Measurements from ENCODE around the gene ZSCAN21. TPM values are rescaled to one million over a fixed set of nuclear protein-coding genes. Genes with fewer than 3 reads are reported as not detected.

ZSCAN21 gene
- total RNA-seq, 1 donor from 2014 or later = 11.5 TPM

- Histone ChIP-seq H3K4me1 (ENCODE audit: control insufficient read depth in 3 of 3, insufficient read depth in 3 of 3, low read length in 3 of 3) (peaks cover 6 to 10% (median 8%) of the 10 kb centered on the region in 3 donors), H3K4me3 (ENCODE audit: low read length in 3 of 3) (no peak overlapping the region), H3K9ac (ENCODE audit: low read depth in 1 of 3, low read length in 3 of 3) (no peak overlapping the region), H3K27me3 (ENCODE audit: control insufficient read depth in 3 of 3, insufficient read depth in 3 of 3, low read length in 3 of 3) (no peaks in the 10 kb centered on the region), H3K9me3 (ENCODE audit: control insufficient read depth in 3 of 3, low read length in 3 of 3) (no peaks in the 10 kb centered on the region), H3K36me3 (ENCODE audit: control insufficient read depth in 3 of 3, insufficient read depth in 3 of 3, low read length in 3 of 3) (peaks cover 39 to 54% (median 46%) of the 10 kb centered on the region in 3 donors), H3K27ac (ENCODE audit: low read depth, low read length) (no peak overlapping the region)
Observed at GRCh38 chr7:100105534-100105933, 56.0 kb downstream of the ZSCAN21 start.

DNA sequence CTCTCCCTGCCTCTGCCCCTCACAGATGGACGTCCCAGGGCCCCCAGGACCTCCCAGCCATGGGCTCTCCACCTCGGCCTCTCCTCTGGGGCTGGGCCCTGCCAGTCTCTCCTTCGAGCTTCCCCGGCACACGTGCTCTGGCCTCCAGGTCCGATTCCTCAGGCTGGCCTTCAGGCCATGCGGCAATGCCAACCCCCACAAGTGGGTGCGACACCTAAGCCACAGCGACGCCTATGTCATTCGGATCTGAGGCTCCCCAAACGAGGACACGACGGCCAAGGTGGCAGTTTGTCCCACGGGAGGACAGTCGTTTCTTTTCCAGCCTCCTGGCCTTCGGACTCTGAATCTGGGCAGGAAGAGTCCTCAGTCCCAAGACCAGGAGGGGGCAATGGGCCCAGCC lies 57.1 kb downstream of the ZSCAN21 start:
- Histone ChIP-seq H3K4me1 (ENCODE audit: control insufficient read depth in 3 of 3, insufficient read depth in 3 of 3, low read length in 3 of 3) (peaks cover 6 to 8% (median 7%) of the 10 kb centered on the region in 3 donors), H3K36me3 (ENCODE audit: control insufficient read depth in 3 of 3, insufficient read depth in 3 of 3, low read length in 3 of 3) (peaks cover 47 to 63% (median 55%) of the 10 kb centered on the region in 3 donors), H3K9me3 (ENCODE audit: control insufficient read depth in 3 of 3, low read length in 3 of 3) (no peaks in the 10 kb centered on the region), H3K4me3 (ENCODE audit: low read length in 3 of 3) (no peak overlapping the region), H3K27ac (ENCODE audit: low read depth, low read length) (no peak overlapping the region), H3K27me3 (ENCODE audit: control insufficient read depth in 3 of 3, insufficient read depth in 3 of 3, low read length in 3 of 3) (no peaks in the 10 kb centered on the region), H3K9ac (ENCODE audit: low read depth in 1 of 3, low read length in 3 of 3) (no peak overlapping the region)

DNA sequence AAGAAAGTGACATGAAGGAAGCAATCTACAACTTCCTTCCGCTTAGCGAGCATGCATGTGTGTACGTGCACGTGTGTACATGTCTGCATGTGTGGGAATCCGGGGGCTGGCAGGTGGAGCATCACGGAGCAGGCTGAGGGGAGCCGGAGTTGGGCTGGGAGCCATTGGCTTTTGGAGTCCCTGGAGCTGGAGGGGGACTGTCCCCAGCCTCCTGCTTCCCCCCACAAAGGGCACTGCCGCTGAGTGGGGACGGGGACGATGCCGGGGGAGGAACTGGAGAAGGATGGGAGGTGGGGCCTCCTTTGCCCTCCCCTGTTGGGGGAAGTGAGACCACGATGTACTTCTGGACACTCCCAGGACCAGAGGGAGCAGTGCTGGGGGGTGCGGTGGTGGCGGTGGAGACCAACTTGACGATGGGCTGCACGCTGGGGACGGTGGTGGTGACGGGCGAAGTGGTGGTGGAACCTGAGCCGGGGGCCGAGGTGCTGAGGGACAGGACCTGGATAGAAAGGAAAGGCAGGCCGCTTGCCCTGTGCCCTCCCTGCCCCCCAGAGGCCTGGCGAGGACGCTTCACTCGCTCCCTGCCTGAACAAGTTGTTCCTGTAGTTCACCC lies 57.7 kb downstream of the ZSCAN21 start:
- Histone ChIP-seq H3K9ac (ENCODE audit: low read depth in 1 of 3, low read length in 3 of 3) (no peak overlapping the region), H3K9me3 (ENCODE audit: control insufficient read depth in 3 of 3, low read length in 3 of 3) (no peaks in the 10 kb centered on the region), H3K27me3 (ENCODE audit: control insufficient read depth in 3 of 3, insufficient read depth in 3 of 3, low read length in 3 of 3) (no peaks in the 10 kb centered on the region), H3K4me1 (ENCODE audit: control insufficient read depth in 3 of 3, insufficient read depth in 3 of 3, low read length in 3 of 3) (peaks cover 5 to 6% (median 5%) of the 10 kb centered on the region in 3 donors), H3K27ac (ENCODE audit: low read depth, low read length) (no peak overlapping the region), H3K4me3 (ENCODE audit: low read length in 3 of 3) (no peak overlapping the region), H3K36me3 (ENCODE audit: control insufficient read depth in 3 of 3, insufficient read depth in 3 of 3, low read length in 3 of 3) (peaks cover 51 to 65% (median 56%) of the 10 kb centered on the region in 3 donors)

GRCh38 chr7:100107890-100108289 lies 58.3 kb downstream of the ZSCAN21 start:
- no peak overlapping the region for H3K27ac ChIP-seq (ENCODE audit: low read depth, low read length)
- H3K27me3 ChIP-seq (ENCODE audit: control insufficient read depth in 3 of 3, insufficient read depth in 3 of 3, low read length in 3 of 3) = no peaks in the 10 kb centered on the region
- no peaks in the 10 kb centered on the region for H3K9me3 ChIP-seq (ENCODE audit: control insufficient read depth in 3 of 3, low read length in 3 of 3)
- peaks cover 55 to 65% (median 58%) of the 10 kb centered on the region in 3 donors for H3K36me3 ChIP-seq (ENCODE audit: control insufficient read depth in 3 of 3, insufficient read depth in 3 of 3, low read length in 3 of 3)
- H3K4me1 ChIP-seq (ENCODE audit: control insufficient read depth in 3 of 3, insufficient read depth in 3 of 3, low read length in 3 of 3) = no peaks in the 10 kb centered on the region
- H3K9ac ChIP-seq (ENCODE audit: low read depth in 1 of 3, low read length in 3 of 3) = no peak overlapping the region
- no peak overlapping the region for H3K4me3 ChIP-seq (ENCODE audit: low read length in 3 of 3)

DNA sequence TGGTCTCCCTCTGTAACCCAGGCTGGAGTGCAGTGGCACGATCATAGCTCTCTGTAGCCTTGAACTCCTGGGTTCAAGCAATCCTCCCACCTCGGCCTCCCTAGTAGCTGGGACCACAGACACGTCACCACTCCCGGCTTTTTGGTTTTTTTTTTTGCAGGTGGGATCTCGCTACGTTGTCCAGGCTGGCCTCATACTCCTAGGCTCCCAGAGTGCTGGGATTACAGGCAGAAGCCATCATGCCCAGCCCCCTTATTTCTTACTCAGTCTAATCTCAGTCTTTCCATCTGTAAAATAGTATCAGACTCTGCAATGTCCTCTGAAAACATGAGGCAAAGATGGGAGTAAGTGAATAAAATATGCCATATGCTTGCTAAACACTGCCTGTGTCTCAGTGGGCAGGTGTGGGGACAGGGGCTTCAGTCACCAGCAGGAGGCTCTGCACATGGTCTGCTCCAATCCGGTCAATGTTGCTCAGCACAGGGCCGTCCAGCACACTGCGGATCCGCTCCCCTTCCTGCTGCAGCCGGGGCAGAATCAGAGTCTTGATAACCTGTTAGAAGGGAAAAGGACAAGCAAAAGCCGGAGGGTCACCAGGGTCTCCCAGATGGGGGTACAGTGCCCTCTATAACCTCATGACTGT lies 60.1 kb downstream of the ZSCAN21 start:
- Histone ChIP-seq H3K27ac (ENCODE audit: low read depth, low read length) (no peak overlapping the region), H3K36me3 (ENCODE audit: control insufficient read depth in 3 of 3, insufficient read depth in 3 of 3, low read length in 3 of 3) (peaks cover 58 to 67% (median 63%) of the 10 kb centered on the region in 3 donors), H3K9ac (ENCODE audit: low read depth in 1 of 3, low read length in 3 of 3) (no peak overlapping the region), H3K4me1 (ENCODE audit: control insufficient read depth in 3 of 3, insufficient read depth in 3 of 3, low read length in 3 of 3) (no peaks in the 10 kb centered on the region), H3K4me3 (ENCODE audit: low read length in 3 of 3) (no peak overlapping the region), H3K27me3 (ENCODE audit: control insufficient read depth in 3 of 3, insufficient read depth in 3 of 3, low read length in 3 of 3) (no peaks in the 10 kb centered on the region), H3K9me3 (ENCODE audit: control insufficient read depth in 3 of 3, low read length in 3 of 3) (no peaks in the 10 kb centered on the region)

GRCh38 chr7:100111156-100111555 lies 61.6 kb downstream of the ZSCAN21 start:
- Histone ChIP-seq H3K27me3 (ENCODE audit: control insufficient read depth in 3 of 3, insufficient read depth in 3 of 3, low read length in 3 of 3) (no peaks in the 10 kb centered on the region), H3K4me3 (ENCODE audit: low read length in 3 of 3) (no peak overlapping the region), H3K27ac (ENCODE audit: low read depth, low read length) (no peak overlapping the region), H3K9ac (ENCODE audit: low read depth in 1 of 3, low read length in 3 of 3) (no peak overlapping the region), H3K36me3 (ENCODE audit: control insufficient read depth in 3 of 3, insufficient read depth in 3 of 3, low read length in 3 of 3) (peaks cover 48 to 53% (median 53%) of the 10 kb centered on the region in 3 donors), H3K9me3 (ENCODE audit: control insufficient read depth in 3 of 3, low read length in 3 of 3) (no peaks in the 10 kb centered on the region), H3K4me1 (ENCODE audit: control insufficient read depth in 3 of 3, insufficient read depth in 3 of 3, low read length in 3 of 3) (no peaks in the 10 kb centered on the region)

DNA sequence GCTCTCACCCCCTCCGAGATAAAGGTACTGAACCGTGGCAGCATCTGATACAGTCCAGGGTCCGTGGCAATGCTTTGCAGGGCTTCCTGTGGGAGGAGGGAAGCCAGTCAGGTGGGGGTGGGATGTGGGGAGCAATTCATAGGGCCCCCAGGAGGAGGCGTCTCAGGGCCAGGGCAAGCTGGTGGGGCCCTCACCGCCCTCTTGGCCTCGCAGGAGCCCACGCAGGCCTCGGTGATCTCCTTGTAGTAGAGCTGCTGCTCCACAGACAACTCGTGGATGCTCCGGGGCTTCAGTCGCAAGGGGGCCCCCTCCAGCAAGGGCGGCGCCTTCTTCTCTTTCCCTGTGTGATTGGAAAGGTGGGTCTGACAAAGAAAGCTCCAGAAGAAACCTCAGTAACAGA lies 62.3 kb downstream of the ZSCAN21 start:
- H3K4me3 ChIP-seq (ENCODE audit: low read length in 3 of 3) = no peak overlapping the region
- no peaks in the 10 kb centered on the region for H3K27me3 ChIP-seq (ENCODE audit: control insufficient read depth in 3 of 3, insufficient read depth in 3 of 3, low read length in 3 of 3)
- peaks cover 43 to 49% (median 46%) of the 10 kb centered on the region in 3 donors for H3K36me3 ChIP-seq (ENCODE audit: control insufficient read depth in 3 of 3, insufficient read depth in 3 of 3, low read length in 3 of 3)
- no peak overlapping the region for H3K27ac ChIP-seq (ENCODE audit: low read depth, low read length)
- no peaks in the 10 kb centered on the region for H3K4me1 ChIP-seq (ENCODE audit: control insufficient read depth in 3 of 3, insufficient read depth in 3 of 3, low read length in 3 of 3)
- H3K9ac ChIP-seq (ENCODE audit: low read depth in 1 of 3, low read length in 3 of 3) = no peak overlapping the region
- no peaks in the 10 kb centered on the region for H3K9me3 ChIP-seq (ENCODE audit: control insufficient read depth in 3 of 3, low read length in 3 of 3)

Small RNA genes within 50 kb of the gene (small RNA-seq; reads per million reads assigned to genes)
- gene MIR106B = 134 reads per million, percentile 97 among the genes with 10 or more reads in this experiment
- 1,365 reads per million, percentile 99 among the genes with 10 or more reads in this experiment for gene MIR25
- gene MIR93 = 494 reads per million, percentile 98 among the genes with 10 or more reads in this experiment

Other genes with a start within 250 kb of the ZSCAN21 start
- not detected for gene CYP3A43, start 221.8 kb upstream of the ZSCAN21 start, total RNA-seq
- not detected for gene OR2AE1, start 172.7 kb upstream of the ZSCAN21 start, total RNA-seq
- gene TRIM4, start 130.2 kb upstream of the ZSCAN21 start, total RNA-seq = 15.1 TPM
- 1.0 TPM for gene GJC3, start 120.2 kb upstream of the ZSCAN21 start, total RNA-seq
- 9.4 TPM for gene AZGP1, start 73.7 kb upstream of the ZSCAN21 start, total RNA-seq
- 32.9 TPM for gene ZKSCAN1, start 34.2 kb upstream of the ZSCAN21 start, total RNA-seq
- gene ZNF3, start 31.9 kb downstream of the ZSCAN21 start, total RNA-seq = 34.4 TPM
- gene COPS6, start 39.2 kb downstream of the ZSCAN21 start, total RNA-seq = 57.4 TPM
- gene MCM7, start 51.6 kb downstream of the ZSCAN21 start, total RNA-seq = 42.3 TPM
- 20.9 TPM for gene AP4M1, start 51.9 kb downstream of the ZSCAN21 start, total RNA-seq
- gene TAF6, start 69.6 kb downstream of the ZSCAN21 start, total RNA-seq = 11.0 TPM
- gene CNPY4, start 69.9 kb downstream of the ZSCAN21 start, total RNA-seq = 25.6 TPM
- 1.0 TPM for gene MBLAC1, start 77.2 kb downstream of the ZSCAN21 start, total RNA-seq
- 73.1 TPM for gene LAMTOR4, start 99.1 kb downstream of the ZSCAN21 start, total RNA-seq
- 2.6 TPM for gene TRAPPC14, start 108.9 kb downstream of the ZSCAN21 start, total RNA-seq
- 2.1 TPM for gene GAL3ST4, start 118.8 kb downstream of the ZSCAN21 start, total RNA-seq
- gene GPC2, start 127.6 kb downstream of the ZSCAN21 start, total RNA-seq = 5.2 TPM
- gene STAG3, start 128.1 kb downstream of the ZSCAN21 start, total RNA-seq = 0.52 TPM
- not detected for gene PVRIG, start 170.2 kb downstream of the ZSCAN21 start, total RNA-seq

Data from skeletal muscle tissue (tissue), 5 donors.